Stimulated activated naive CD8-positive, alpha-beta T cell treated with anti-CD3 and anti-CD28 coated beads, Interleukin-15, Interleukin-2, amounts not matched to agents 100 ng/mL and 50 ng/mL, for 24 hours (primary cell): Measurements from ENCODE around the gene IGFBP6.

Experiments
- H3K27ac Mint-ChIP-seq: one replicate; pipeline ENCODE4 v1.8.0; 2021; ENCODE audit warnings: mild to moderate bottlenecking, mixed read lengths
- H3K27me3 Mint-ChIP-seq: one replicate; pipeline ENCODE4 v1.8.0; 2021; ENCODE audit warnings: mixed read lengths
- H3K36me3 Mint-ChIP-seq: one replicate; pipeline ENCODE4 v1.8.0; 2021; ENCODE audit warnings: low read depth, mixed read lengths
- H3K4me1 Mint-ChIP-seq: one replicate; pipeline ENCODE4 v1.8.0; 2021; ENCODE audit warnings: low read depth, mixed read lengths
- H3K4me3 Mint-ChIP-seq: one replicate; pipeline ENCODE4 v1.8.0; 2021; ENCODE audit warnings: mild to moderate bottlenecking, mixed read lengths
- H3K9me3 Mint-ChIP-seq: one replicate; pipeline ENCODE4 v1.8.0; 2021; ENCODE audit warnings: mixed read lengths

IGFBP6 gene

DNA sequence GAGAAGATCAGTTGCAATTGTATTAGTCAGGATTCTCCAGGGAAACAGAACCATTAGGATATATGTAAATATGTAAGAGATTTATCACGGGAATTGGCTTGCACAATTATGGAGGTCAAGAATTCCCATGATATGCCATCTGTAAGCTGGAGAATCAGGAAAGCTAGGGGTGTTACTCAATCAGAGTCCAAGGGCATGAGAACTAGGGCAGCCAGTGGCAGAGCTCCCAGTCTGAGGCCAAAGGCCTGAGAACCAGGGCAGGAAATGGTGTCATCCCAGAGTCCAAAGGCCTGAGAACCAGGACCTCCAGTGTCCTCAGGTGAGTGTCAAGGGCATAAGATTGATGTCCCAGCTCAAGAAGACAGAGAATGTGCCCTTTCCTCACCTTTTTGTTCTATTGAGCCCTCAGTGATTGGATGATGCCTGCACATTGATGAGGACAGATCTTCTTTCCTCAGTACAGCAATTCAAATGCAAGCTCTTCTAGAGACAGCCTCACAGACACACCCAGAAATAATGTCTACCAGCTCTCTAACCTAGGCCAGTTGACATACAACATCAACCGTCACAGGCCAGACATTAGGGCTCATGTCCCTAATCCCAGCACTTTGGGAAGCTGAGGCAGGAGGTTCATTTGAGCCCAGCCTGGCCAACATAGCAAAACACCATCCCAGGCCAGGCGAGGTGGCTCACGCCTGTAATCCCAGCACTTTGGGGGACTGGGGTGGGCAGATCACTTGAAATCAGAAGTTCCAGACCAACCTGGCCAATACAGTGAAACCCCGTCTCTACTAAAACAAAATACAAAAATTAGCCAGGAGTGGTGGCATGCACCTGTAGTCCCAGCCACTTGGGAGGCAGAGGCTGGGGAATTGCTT is 48.2 kb downstream of the IGFBP6 start:
- H3K9me3 Mint-ChIP-seq, result no peaks in the 10 kb centered on the region
- no peak overlapping the region for H3K27ac Mint-ChIP-seq
- no peaks in the 10 kb centered on the region for H3K4me1 Mint-ChIP-seq
- no peak overlapping the region for H3K4me3 Mint-ChIP-seq
- H3K27me3 Mint-ChIP-seq, result no peaks in the 10 kb centered on the region
- H3K36me3 Mint-ChIP-seq, result no peaks in the 10 kb centered on the region

DNA sequence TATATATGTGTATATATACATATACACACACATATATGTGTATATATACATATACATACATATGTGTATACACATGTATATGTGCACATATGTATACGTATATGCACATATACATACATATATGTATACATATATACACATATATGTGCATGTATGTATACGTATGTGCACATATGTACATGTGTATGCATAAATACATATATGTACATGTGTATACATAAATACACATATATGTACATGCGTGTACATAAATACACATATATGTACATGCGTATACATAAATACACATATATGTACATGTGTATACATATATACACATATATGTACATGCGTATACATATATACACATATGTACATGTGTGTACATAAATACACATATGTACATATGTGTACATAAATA is 49.7 kb downstream of the IGFBP6 start:
- Mint-ChIP-seq H3K9me3 (no peaks in the 10 kb centered on the region), H3K36me3 (no peaks in the 10 kb centered on the region), H3K4me1 (no peaks in the 10 kb centered on the region), H3K4me3 (no peak overlapping the region), H3K27me3 (no peaks in the 10 kb centered on the region), H3K27ac (no peak overlapping the region)

DNA sequence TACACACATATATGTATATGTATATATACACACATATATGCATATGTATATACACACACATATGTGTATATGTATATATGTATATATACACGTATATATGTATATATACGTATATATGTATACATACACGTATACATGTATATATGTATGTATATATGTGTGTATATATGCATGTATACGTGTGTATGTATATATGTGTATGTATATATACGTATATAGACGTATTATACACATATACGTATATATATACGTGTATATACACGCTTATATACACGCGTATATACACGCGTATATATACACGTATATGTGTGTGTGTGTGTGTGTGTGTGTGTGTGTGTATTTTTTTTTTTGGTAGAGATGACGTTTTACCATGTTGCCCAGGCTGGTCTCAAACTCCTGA is 50.2 kb downstream of the IGFBP6 start:
- H3K27me3 Mint-ChIP-seq, result no peaks in the 10 kb centered on the region
- no peak overlapping the region for H3K27ac Mint-ChIP-seq
- H3K36me3 Mint-ChIP-seq, result no peaks in the 10 kb centered on the region
- H3K4me1 Mint-ChIP-seq, result no peaks in the 10 kb centered on the region
- no peak overlapping the region for H3K4me3 Mint-ChIP-seq
- H3K9me3 Mint-ChIP-seq, result no peaks in the 10 kb centered on the region

DNA sequence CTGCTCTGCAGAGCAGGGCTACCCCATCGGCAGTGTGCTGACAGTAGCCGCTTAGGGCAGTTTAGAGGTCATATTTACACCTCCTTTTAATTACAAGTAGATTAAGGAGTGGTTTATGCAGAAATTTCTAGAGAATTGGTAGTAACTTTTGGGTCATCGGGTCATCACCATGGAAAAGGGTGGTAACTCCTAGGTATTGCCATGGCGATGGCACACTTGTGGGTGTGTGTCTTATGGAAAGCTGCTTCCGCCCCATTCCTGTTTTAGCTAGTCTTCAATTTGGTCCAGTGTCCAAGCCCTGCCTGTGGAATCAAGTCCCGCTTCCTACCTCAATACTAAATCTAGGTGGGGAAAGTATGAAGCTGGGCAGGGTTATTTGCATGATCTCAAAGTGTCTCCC is 53.6 kb downstream of the IGFBP6 start:
- no peaks in the 10 kb centered on the region for H3K36me3 Mint-ChIP-seq
- no peaks in the 10 kb centered on the region for H3K27me3 Mint-ChIP-seq
- H3K4me1 Mint-ChIP-seq, result no peaks in the 10 kb centered on the region
- H3K4me3 Mint-ChIP-seq, result no peak overlapping the region
- no peaks in the 10 kb centered on the region for H3K9me3 Mint-ChIP-seq
- no peak overlapping the region for H3K27ac Mint-ChIP-seq
